GM19193 (cell line): ENCODE data around the gene AGBL4.

Source experiments
- POLR2A ChIP-seq: IDR thresholded peaks from 4 replicates; pipeline ENCODE4 v1.6.1; 2011; ENCODE audit not compliant: insufficient read depth, insufficient read length; ENCODE audit errors: extremely low read depth

The AGBL4 gene

DNA sequence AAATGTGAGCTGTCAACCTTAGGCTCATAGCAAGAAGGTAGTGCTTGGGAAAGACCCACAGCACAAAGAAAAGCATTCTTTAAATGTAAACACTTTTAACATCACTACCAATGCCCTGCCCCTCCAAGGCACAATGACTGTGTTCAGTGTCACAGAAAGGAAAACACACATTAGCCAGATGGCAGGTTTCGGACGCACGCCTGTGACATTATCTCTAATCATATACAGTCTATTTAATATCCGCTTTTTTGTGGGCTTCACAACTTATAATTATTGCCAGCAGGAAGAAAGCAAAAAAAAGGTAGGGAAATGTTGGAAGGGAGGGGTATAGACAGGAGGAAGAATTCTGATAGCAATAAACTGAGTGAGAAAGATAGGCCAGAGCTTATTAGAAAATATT is 1134.7 kb downstream of the AGBL4 start:
- TF ChIP-seq POLR2A, result no peak

DNA sequence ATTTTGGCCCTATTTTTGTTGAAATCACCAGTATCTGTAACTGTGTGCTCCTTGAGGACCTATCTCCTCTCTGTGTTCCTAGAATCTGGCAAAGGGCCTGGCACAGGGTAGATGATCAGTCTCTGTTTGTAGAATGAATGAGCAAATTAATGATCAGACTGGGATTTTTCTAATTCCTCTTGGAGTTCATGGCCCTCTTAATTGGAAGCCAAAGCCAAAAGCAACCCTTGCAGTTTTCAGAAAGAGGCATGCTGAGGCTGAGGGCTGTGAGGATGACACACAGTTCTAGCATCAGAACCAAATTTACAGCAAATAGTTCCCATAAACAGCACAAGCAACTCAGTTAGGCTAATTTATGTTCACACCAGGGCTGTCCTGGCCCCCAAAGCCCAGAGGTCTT is 1136.0 kb downstream of the AGBL4 start:
- TF ChIP-seq POLR2A, result no peak

DNA sequence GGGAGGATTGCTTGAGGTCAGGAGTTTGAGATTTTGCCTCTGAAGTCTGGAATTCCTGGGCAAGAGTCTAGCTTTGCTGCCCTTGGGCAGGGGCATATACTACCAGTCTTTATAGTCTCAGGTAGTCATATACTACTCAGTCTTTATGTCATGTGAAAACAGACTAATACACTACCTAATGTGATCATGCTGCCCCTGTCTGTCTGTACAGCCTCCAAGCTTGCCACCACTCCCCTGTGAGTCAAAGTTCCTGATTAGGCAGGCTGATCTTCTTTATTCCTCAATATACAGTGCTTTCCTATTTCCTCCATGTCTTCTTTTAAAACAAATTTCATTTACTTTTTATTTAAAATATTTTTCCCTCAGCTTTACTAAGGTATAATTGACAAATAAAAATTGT is 1141.7 kb downstream of the AGBL4 start:
- no peak for TF ChIP-seq POLR2A

DNA sequence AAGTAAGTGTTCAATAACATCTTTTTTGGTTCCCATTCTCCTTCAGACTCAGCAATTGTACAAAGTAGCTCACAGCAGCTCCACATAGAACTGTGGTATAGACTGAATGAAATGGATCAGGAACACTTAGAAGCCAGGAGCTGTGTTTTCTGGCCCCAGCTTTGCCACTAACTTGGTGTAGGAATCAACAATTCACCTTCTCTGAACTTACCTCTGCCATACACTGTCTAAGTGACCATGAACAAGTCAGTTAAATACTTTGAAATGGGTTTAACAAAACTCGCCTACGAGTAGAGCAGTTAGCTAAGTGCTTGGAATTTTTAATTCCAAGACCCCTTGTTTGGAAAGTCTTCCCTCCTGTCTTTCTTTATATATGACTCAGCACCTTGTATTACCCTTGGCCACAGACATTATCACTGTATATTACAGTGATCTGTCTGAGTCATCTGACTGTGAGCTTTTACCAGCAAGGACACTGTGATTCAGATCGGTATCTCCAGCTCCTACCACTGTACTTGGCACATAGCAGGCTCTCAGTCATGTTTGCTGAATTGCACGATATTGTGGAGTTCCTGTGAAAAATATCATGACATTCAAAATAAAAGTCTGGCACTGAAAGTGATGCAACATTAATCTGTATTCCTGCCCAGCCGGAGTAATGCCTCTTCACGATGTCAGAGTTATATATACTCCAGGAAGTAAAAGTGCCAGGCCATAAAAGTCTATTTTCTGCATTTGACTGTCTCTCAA is 1145.4 kb downstream of the AGBL4 start:
- no peak for TF ChIP-seq POLR2A

DNA sequence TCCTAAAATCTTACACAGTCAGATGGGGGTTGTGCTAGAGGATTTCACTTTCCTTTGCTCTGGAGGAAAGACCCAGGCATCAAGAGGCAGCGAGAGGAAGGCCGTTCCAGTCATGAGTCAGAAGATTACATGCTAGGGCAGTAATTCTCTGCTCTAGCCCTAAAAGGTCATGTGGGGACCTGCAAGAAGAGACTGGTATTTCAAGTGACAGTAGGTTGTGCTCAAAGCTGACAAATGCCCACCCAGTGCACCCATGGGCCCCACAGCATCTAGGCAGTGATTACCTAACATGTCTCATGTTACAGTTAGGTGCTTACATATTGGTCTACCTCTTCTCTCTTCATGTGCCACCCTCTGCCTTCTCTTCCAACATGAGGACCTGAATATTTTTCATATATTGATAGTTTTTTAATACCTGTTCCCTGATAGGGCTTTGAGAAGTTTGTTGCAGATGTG is 1147.4 kb downstream of the AGBL4 start:
- no peak for TF ChIP-seq POLR2A

DNA sequence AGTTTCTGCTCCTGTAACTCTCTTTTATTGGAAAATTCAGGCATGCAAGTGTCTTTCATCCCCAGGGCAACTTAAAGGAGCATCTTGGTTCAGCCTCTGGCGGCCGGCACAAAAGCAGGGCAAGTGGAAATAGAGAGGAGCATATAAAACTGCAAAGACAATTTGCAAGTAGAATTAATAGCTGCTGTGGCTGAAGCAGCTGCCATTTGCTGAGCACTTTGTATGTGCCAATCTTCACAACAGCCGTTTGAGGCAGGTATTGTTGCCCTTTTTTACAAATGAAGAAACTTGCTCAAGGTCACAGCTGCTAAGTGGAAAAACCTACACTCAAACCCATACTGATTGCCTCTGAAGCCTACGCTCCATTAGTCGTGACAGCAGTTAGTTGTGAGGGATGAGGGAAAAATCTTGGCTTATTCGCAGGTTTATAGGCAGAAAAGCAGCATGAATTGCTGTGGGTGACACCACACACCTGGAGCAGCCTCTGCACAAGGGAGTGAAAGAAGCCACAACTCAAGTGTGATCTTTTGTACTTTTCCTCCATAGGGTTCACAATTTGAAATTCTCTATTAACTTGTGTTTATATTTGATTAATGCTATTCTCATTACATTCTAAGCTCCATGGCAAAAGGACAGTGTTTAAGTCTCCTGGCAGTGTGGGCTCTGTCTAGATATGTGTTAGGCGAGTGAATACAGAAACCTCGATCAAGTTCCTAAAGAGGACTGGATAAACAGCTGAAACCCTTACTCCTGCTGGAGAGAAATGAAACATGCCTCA is 1148.0 kb downstream of the AGBL4 start:
- TF ChIP-seq POLR2A, result no peak

DNA sequence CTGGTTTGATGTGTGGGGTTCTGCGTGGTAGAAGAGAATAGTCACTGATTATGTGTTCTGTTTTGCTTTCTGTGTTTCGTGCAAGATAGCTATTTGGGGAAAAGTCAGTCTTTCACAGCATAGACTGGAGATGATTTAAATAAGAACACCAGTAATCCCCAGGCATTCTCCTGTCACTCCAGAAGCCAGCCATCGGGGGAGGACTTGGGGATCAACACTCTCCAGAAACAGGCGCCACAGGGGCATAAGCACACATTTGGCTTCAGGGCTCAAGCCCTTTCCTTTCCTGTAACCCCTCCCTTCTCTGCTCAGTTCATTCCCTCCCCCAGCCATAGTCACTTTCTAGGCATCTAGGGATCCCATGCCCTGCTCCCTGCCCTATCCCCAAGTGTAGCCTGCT is 1149.8 kb downstream of the AGBL4 start:
- TF ChIP-seq POLR2A, result no peak

DNA sequence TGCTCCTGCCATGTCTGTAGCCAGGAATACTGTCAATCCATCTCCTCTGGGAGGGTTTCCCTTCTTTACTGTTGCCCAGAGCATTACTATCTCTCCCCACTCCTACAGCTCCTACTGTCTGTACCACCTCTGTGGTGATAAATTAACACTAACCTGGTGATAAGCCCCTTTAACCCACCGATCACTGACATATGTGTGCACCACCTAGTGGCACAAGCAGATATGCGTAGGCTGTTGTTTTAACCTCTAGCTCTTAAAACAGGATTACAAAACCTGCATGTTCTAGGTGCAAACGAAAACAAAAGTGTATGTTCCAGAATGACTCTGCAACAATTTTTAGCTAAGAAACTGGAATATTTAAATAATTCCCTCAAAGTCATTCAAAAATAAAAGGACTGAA is 1153.2 kb downstream of the AGBL4 start:
- no peak for TF ChIP-seq POLR2A

DNA sequence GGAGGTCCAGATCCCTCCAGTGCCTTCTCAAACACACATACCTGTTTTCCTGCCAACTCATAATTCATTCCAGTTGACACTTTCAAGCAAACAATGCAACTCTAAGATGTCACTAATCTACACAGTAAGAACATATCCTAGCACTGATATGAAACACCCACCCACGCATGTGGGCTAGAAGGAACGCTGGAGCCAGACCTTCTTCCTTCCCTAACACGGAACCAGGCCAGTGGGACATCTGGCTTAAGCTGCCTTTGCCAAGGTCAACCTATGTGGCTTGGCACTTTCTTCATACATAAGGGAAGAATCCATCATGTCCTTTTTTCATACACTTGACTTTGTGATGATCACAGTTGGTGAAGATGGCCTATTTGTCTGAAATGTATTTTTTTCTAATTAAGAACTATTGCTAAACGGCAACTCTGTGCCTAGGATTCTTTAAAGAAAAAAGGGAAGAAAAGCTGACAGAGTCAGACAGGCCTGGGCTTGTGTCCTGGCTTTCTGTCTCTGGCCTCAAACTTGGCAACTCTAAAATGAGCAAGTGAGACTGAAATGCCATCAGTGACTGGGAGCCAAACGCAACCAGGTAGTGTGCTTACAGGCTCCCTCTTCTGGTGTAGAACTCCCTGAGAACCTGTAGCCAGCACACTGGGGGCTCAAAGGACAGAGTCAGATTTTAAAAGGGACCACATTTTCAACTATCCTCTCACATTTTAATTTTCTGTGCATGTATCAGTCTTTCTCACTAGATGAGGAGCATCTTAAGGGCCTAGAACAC is 1154.4 kb downstream of the AGBL4 start:
- no peak for TF ChIP-seq POLR2A

DNA sequence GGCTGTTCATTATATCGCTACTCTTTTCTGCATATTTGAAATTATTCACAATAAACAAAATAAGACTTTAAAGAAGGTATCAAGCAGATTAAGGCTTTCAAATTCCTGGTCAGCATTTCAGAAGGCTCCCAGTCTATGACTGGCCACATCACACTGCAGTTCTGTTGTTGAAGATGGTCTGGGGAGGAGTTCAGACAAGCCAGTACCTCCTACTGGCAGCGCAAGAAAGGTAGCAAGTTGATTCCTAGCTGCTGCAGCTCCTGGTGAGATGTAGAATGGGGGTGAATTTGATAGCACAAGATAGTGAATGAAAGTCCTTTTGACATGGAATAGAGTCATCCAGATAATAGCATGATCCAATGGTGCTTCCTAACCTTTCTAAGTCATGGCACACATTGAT is 1158.8 kb downstream of the AGBL4 start:
- TF ChIP-seq POLR2A, result no peak

DNA sequence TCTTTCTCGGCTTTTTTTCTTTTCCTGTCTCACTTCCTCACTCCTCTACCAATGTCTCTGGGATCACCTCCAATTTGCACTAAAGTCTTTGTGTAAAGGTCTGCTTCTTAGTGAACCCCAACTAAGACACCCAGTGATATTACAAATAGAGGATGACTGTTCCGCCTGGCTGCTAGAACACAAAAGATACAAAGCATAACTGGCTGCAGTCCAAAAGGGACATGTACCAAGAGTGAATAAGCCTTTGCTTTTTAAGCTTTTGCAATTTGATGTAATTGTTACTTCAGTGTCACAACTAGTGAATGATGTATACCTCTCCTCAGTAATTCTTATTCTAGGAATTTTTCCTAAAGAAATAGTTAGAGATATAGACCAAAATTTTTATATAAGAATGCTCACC is 1164.3 kb downstream of the AGBL4 start:
- TF ChIP-seq POLR2A, result no peak

DNA sequence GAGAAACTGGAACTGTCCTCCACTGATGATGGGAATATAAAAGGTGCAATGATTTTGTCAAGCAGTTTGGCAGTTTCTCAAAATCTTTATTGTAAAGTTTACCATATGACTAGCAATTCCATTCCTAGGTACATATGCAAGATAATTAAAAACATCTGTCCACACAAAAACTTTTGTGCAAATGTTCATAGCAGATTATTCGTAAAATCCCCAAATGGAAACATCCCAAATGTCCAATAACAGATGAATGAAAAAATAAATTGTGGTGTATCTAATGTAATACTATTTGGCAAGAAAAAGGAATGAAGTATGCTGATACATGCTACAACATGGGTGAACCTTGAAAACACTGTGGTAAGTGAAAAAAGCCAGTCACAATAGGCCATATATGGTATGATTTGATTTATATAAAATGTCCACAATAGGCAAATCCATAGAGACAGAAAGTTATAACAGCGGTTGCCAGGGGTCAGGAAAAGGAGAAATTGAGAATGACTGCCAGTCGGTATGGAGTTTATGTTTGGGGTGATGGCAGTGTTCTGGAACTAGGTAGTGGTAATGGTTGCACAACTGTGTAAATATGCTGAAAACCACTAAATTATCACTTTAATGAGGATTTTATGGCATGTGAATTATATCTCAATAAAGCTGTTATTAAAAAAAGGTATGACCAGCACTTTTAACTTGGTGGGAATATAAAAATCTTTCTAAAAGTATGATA is 1165.4 kb downstream of the AGBL4 start:
- TF ChIP-seq POLR2A, result no peak

DNA sequence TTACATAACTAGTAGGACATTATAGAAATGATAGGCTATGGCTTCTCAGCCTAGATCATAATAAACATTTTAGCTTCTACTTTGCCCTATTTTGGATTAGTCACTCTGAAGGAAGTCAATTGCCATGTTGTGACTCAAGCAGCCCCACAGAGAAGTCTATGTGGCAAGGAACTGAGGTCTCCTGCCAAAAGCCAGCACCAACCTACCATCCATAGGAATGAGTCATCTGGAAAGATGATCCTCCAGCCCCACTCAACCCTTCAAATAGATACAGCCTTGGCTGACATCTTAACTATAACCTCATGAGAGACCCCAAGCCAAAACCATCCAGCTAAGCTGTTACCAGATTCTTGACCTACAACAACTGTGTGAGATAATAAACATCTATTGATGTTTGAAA is 1170.7 kb downstream of the AGBL4 start:
- TF ChIP-seq POLR2A, result no peak

DNA sequence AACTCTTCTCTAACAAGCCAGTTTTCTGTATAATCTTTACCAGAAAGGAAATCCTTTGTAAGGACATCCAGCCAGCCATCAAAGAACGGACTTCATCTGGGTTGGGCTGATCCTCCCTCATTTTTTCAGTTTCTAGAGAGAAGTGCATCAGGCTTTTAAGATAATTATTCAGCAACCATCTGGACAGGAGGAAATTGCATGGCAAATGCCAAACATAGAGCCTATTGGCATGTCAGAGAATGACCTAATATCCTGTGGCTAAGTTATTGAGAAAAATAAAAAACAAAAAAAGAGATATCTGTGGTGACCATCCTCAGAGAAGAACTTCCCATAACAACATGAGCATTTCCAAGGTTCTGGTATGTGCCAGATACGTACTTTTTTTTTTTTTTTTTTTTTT is 1172.1 kb downstream of the AGBL4 start:
- TF ChIP-seq POLR2A, result no peak

DNA sequence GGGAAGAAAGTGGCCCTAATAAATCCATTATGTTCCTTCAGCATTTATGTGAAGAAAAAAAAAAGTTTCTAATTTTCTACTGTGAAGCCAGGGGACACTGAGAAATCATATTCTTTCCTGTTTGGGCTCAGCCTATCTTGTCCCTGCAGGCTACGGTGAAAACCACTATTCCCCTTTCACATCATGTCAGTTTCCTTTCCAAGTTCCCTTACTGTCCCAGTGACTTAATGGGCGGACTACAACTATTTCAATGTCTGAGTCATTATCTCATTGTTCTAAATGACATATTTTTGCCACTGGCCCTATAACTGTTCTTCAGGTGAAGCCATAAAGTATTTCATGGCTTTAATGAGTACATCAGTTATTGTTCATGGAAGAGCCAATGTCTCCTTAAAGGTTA is 1175.7 kb downstream of the AGBL4 start:
- no peak for TF ChIP-seq POLR2A

DNA sequence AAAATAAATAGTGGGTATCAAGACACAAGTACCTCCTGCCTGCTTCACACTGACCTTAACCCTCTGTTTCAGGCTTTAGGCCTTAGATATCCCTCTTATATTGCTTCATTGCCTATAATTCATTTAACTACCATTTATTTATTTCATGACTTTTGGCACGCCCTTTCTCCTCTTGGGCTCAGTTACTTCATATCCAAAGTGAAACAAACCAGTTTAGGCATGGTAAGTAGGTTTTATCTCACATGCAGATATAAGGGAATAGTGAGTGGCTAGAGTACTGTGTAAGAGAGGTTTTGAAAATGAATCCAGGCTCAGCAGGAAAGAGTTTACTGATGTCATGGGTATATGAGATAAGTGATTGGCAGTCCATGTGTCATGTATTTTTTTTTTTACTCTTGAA is 1177.3 kb downstream of the AGBL4 start:
- TF ChIP-seq POLR2A, result no peak

DNA sequence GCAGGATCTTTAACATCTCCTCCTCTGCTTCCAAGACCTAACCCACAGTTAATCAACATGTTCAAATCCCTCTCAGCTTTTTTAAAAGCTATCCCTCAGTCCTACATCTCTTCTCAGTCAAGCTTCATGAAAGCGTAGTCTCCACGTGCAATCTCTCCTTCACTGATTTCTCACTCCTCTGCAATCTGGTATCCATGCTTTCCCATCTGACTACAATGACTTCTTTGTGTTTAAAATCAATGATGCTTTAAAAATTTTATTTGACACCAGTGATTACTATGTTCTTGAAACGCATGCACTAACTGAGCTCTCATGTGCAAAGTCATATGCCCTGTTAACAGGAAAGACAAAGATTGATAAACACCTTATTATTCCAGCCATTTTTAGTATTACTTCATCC is 1179.6 kb downstream of the AGBL4 start:
- TF ChIP-seq POLR2A, result no peak
